Measurements from ENCODE around the gene HMCN1. TPM values are rescaled to one million over a fixed set of nuclear protein-coding genes. Genes with fewer than 3 reads are reported as not detected.
"Not testable (repeated sequence)": the region's sequence is repeated elsewhere in the genome, so short reads cannot be mapped to it uniquely, and the experiment has no call there.

The HMCN1 gene
- total RNA-seq, 2 experiments from 2014 or later = 0.07 to 0.21 TPM

GRCh38 chr1:186202271-186202764, 468.1 kb downstream of the HMCN1 start:
- no peaks in the 10 kb centered on the region for H3K9me3 Mint-ChIP-seq
- peaks cover 12% of the 10 kb centered on the region for H3K4me1 Mint-ChIP-seq
- ChIA-PET POLR2A (no interaction called here), CTCF (no interaction called here)
- no peak for DNase-seq
- H3K27ac Mint-ChIP-seq = no peak overlapping the region
- no peak overlapping the region for H3K4me3 Mint-ChIP-seq
- H3K36me3 Mint-ChIP-seq (ENCODE audit: low read depth) = no peaks in the 10 kb centered on the region
- H3K27me3 Mint-ChIP-seq = peaks cover 61% of the 10 kb centered on the region

DNA sequence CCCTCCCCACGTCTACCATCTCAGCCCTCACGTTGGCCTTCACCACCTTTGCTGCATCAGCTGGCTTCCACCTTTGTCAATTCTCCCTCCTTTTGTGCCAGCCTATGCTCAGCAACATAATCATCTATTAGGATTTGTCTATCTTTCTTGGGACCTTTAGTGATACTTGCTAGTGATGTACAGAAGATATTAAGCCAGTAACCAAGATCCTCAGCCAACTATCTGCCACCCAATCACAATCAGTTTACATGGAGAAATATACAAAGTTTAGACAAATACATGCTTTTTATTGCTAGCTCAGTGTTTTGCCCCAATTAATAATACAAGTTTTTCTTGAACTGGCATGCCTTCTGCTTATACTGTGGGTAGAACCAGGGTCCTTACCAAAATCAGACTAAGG, 468.6 kb downstream of the HMCN1 start:
- peaks cover 12% of the 10 kb centered on the region for H3K4me1 Mint-ChIP-seq
- DNase-seq = no peak
- peaks cover 64% of the 10 kb centered on the region for H3K27me3 Mint-ChIP-seq
- no peak overlapping the region for H3K27ac Mint-ChIP-seq
- no peak overlapping the region for H3K4me3 Mint-ChIP-seq
- no peaks in the 10 kb centered on the region for H3K36me3 Mint-ChIP-seq (ENCODE audit: low read depth)
- POLR2A ChIA-PET = no interaction called here
- CTCF ChIA-PET = no interaction called here
- H3K9me3 Mint-ChIP-seq = no peaks in the 10 kb centered on the region

DNA sequence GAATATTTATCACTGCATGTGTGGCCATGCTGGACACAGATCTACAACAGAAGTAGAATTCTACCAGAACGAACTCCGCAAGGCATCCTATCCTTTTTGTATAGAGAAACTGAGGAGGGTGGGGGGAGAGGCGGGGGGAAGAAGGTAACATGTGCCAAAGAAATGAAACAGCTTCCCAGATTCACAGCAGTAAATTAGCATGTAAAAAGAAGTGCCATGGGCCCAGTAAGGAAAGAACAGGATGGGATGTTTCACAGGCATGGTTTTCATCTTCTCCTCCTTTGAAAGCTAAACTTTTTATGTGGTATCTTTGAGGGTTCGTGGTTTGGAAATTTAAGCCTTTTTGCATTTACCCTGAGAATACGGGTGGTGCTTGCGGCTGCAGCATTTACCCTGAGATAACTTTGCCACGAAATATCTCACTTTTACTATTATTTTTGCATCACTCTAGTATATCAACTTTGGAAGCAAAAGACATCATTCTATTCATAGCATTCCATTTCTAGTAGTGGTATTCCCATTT, 471.9 kb downstream of the HMCN1 start:
- ChIA-PET POLR2A (no interaction called here), CTCF (no interaction called here)
- H3K27ac Mint-ChIP-seq = no peak overlapping the region
- peaks cover 12% of the 10 kb centered on the region for H3K4me1 Mint-ChIP-seq
- H3K9me3 Mint-ChIP-seq = no peaks in the 10 kb centered on the region
- H3K36me3 Mint-ChIP-seq (ENCODE audit: low read depth) = no peaks in the 10 kb centered on the region
- DNase-seq = no peak
- no peak overlapping the region for H3K4me3 Mint-ChIP-seq
- peaks cover 82% of the 10 kb centered on the region for H3K27me3 Mint-ChIP-seq

DNA sequence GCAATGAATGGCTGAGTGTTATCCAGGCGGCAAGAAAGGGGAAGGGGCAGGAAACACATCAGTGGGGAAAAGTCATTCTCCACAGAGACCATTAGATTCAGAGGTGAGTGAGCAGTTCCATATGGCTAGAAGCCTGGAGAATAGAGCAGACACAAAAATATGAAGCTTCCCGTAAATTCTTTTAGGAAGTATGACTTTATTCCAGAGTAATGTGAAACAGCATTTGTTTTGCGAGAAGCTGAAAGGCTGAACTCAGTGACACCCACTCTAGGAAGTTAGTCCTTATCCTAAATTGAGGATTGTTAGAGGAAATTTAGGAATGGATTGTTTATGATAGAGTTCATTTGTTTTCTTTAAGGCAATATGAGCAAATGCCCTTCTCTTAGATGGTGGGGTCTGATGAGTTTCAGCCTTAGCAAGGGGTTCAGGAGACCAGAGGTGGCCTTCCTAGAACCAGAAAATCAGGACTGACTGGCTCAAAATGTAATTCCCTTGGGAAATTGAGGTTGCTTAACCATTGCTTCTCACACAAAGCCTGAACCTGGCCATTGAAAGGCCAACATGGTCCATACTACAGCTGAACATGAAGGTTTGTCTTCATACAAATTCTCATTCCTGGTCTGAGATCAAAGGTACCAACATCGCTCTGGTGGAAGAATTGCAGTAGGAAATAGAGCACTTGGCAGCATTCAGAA, 473.3 kb downstream of the HMCN1 start:
- Mint-ChIP-seq H3K27me3 (peaks cover 74% of the 10 kb centered on the region), H3K36me3 (ENCODE audit: low read depth) (no peaks in the 10 kb centered on the region), H3K9me3 (no peaks in the 10 kb centered on the region), H3K27ac (no peak overlapping the region), H3K4me3 (no peak overlapping the region), H3K4me1 (peaks cover 12% of the 10 kb centered on the region)
- CTCF ChIA-PET = no interaction called here
- POLR2A ChIA-PET = interaction anchor here (0.6 kb wide), 1 partner anchor 13 kb away, joined by 4 read pairs; no protein-coding TSS in a partner anchor
- no peak for DNase-seq

GRCh38 chr1:186208405-186209129, 474.4 kb downstream of the HMCN1 start:
- no peaks in the 10 kb centered on the region for H3K9me3 Mint-ChIP-seq
- no peaks in the 10 kb centered on the region for H3K36me3 Mint-ChIP-seq (ENCODE audit: low read depth)
- ChIA-PET CTCF (interaction anchor here (1.0 kb wide), 1 partner anchor 35 kb away, joined by 3 read pairs; no protein-coding TSS in a partner anchor), POLR2A (interaction anchor here (0.6 kb wide), 1 partner anchor 14 kb away, joined by 4 read pairs; no protein-coding TSS in a partner anchor)
- H3K4me3 Mint-ChIP-seq = no peak overlapping the region
- H3K4me1 Mint-ChIP-seq = peaks cover 12% of the 10 kb centered on the region
- no peak for DNase-seq
- no peak overlapping the region for H3K27ac Mint-ChIP-seq
- H3K27me3 Mint-ChIP-seq = peaks cover 67% of the 10 kb centered on the region

DNA sequence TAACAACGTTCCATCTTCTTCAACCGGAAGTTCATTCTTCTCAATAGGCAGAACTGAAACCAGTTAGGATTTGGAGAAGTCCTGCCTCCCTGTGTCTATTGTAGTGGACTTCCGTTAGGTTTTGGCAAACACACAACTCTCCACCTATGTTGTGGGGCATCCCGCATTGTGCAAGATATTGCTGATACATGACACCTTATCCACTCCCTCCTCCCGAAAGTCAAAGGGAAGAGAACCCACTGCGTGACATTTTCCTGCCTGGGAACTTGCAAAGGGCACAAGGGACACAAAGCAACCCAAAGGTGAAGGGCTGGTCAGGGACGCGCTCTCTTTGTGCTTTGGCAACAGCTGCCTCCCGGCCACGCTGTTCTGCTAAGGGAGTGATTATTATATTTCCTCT, 476.1 kb downstream of the HMCN1 start:
- Mint-ChIP-seq H3K9me3 (no peaks in the 10 kb centered on the region), H3K4me1 (peaks cover 11% of the 10 kb centered on the region), H3K27me3 (peaks cover 60% of the 10 kb centered on the region), H3K36me3 (ENCODE audit: low read depth) (no peaks in the 10 kb centered on the region), H3K4me3 (no peak overlapping the region), H3K27ac (no peak overlapping the region)
- DNase-seq = no peak
- CTCF ChIA-PET = no interaction called here
- POLR2A ChIA-PET = no interaction called here

GRCh38 chr1:186211583-186211982, 477.4 kb downstream of the HMCN1 start:
- POLR2A ChIA-PET; CTCF ChIA-PET; H3K36me3 Mint-ChIP-seq (ENCODE audit: low read depth); H3K9me3 Mint-ChIP-seq; H3K4me3 Mint-ChIP-seq; H3K27ac Mint-ChIP-seq; H3K4me1 Mint-ChIP-seq; DNase-seq: not testable (repeated sequence)
- H3K27me3 Mint-ChIP-seq = peaks cover 47% of the 10 kb centered on the region

DNA sequence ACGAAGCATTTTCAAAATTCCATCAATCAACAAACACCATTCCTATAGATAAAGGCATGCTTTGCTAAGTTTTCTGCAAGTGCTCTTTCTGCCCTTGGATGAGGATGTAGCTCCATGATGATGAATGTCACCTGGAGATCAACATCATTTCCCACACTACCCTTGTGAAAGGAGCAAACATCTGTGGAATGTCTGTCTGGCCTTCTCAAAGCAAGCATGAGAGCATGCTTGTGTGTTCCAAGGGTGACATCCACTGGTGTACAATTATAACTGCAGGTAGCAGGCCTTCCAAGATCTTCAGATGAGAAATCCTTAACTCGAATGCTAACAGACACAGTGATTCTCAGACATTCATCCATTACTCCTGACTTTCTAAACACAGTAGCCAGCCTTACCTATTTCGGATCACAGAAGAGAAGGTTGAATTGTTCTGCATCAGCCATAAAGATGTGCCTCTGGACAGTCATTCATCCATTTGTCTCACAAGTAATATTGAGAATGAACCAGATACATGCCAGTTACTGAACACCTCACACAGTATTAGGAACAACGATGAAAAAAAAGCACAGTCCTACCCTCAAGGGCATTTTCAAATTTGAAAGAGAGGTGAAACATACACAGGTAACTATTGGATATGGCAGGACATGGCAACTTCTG, 478.5 kb downstream of the HMCN1 start:
- no peak overlapping the region for H3K27ac Mint-ChIP-seq
- no peaks in the 10 kb centered on the region for H3K4me1 Mint-ChIP-seq
- H3K4me3 Mint-ChIP-seq = no peak overlapping the region
- H3K36me3 Mint-ChIP-seq (ENCODE audit: low read depth) = no peaks in the 10 kb centered on the region
- H3K9me3 Mint-ChIP-seq = no peaks in the 10 kb centered on the region
- CTCF ChIA-PET = no interaction called here
- H3K27me3 Mint-ChIP-seq = peaks cover 36% of the 10 kb centered on the region
- DNase-seq = peak; percentile 47
- POLR2A ChIA-PET = no interaction called here

DNA sequence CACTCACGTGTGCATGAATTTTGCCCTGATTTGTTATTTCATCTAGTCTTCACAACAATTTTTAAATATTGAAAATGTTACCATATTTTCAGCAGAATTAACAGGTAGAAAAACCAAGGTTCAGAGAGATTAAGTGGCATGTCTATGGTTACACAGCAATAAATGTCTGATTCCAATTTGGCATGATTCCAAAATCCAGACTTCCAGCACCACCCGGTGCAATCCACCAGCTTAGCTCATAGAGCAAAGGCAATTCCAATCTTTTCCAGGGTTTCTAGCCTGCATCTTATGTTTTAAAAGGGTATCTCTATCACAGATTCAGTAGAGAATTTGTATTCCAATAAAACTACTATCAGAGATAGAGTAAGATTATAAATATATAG, 479.0 kb downstream of the HMCN1 start:
- Mint-ChIP-seq H3K9me3 (no peaks in the 10 kb centered on the region), H3K27ac (no peak overlapping the region), H3K4me3 (no peak overlapping the region), H3K36me3 (ENCODE audit: low read depth) (no peaks in the 10 kb centered on the region), H3K4me1 (no peaks in the 10 kb centered on the region), H3K27me3 (peaks cover 30% of the 10 kb centered on the region)
- CTCF ChIA-PET = no interaction called here
- no peak for DNase-seq
- POLR2A ChIA-PET = no interaction called here

GRCh38 chr1:186214791-186215190, 480.6 kb downstream of the HMCN1 start:
- Mint-ChIP-seq H3K9me3 (no peaks in the 10 kb centered on the region), H3K4me3 (no peak overlapping the region), H3K4me1 (no peaks in the 10 kb centered on the region), H3K27ac (no peak overlapping the region), H3K27me3 (peaks cover 23% of the 10 kb centered on the region), H3K36me3 (ENCODE audit: low read depth) (no peaks in the 10 kb centered on the region)
- ChIA-PET POLR2A (no interaction called here), CTCF (no interaction called here)
- DNase-seq = no peak

DNA sequence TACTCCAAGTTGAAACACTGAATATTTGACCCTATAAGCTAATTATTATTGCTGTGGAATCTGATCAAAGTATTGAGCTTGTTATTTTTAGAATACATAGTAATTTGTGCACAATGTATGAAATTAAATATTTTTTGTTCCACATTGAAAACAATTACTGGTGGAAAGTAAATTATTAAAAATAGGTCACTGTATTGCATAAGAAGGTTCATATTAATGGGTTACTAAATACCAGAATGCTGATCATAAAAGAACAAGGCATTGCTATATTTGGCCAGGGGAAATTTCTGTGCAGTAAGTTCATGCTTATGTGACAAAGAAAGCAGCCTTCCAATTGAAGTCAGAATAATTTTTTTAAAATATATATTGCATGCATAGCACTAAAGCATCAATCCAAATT, 481.4 kb downstream of the HMCN1 start:
- CTCF ChIA-PET = no interaction called here
- H3K27me3 Mint-ChIP-seq = peaks cover 22% of the 10 kb centered on the region

DNA sequence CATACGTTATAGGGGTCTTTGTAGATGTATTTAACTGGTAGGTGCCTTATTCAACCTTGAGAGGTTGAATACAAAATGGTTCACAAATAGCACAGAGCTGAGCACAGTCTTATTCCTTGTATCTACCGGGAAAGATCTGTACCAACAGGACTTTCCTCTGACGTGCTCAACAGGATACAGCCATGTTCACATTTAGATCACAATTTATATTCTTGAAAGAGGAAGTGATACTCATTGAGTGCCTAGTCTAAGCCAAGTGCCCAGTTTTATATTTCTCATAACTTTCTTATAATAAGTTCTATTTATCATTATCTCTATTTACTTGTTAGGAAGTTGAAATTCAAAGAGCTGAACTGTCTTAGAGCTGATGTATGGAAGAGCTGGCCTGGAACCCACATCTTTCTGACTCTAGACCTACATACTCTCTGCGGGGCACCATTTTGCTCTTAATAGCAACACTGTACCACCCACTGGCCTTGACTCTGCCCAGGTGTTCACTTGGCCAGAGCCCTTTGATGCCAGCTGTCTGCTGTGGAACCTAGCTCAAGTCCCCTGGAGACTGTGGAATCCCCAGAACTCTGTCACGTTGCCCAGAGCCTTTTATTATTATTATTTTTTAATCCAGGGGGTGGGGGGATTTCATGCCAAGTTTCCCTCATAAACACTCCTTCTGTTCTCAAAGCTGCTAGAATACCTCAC, 484.6 kb downstream of the HMCN1 start:
- Mint-ChIP-seq H3K36me3 (ENCODE audit: low read depth) (no peaks in the 10 kb centered on the region), H3K27me3 (peaks cover 18% of the 10 kb centered on the region), H3K27ac (no peak overlapping the region), H3K9me3 (no peaks in the 10 kb centered on the region), H3K4me1 (no peaks in the 10 kb centered on the region), H3K4me3 (no peak overlapping the region)
- POLR2A ChIA-PET = no interaction called here
- DNase-seq = no peak
- CTCF ChIA-PET = no interaction called here

More for the DNA sequence above, 481.4 kb downstream of the HMCN1 start:
- Mint-ChIP-seq H3K4me1 (no peaks in the 10 kb centered on the region), H3K9me3 (no peaks in the 10 kb centered on the region), H3K4me3 (no peak overlapping the region), H3K27ac (no peak overlapping the region), H3K36me3 (ENCODE audit: low read depth) (no peaks in the 10 kb centered on the region)
- no peak for DNase-seq
- POLR2A ChIA-PET = no interaction called here

DNA sequence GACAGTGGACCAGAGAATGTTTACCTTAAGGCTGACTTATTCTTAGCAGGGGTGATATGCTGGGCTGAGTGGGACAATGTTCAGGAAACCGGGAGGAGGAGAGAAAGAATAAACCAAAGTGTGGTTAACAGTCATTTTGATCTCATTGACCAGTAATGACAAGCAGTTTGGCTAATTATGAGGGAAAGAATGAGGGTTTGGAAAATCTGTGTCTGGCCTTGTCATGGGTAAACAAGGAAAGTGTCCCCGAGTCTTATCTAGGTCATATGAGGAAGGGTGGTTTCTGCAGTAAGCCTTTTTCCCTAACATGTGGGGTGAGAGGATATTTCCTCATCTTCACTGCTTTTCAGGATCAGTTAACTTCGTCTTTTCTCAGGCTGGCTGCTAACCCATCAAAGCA, 485.9 kb downstream of the HMCN1 start:
- Mint-ChIP-seq H3K4me3 (no peak overlapping the region), H3K27me3 (peaks cover 10% of the 10 kb centered on the region), H3K27ac (no peak overlapping the region), H3K9me3 (no peaks in the 10 kb centered on the region), H3K36me3 (ENCODE audit: low read depth) (no peaks in the 10 kb centered on the region), H3K4me1 (no peaks in the 10 kb centered on the region)
- CTCF ChIA-PET = no interaction called here
- POLR2A ChIA-PET = no interaction called here
- DNase-seq = no peak

All from activated CD4-positive, alpha-beta T cell treated with anti-CD3 and anti-CD28 coated beads, Interleukin-2, amount 10 ng/mL, durations not matched to agents 7 days and 5 days (primary cell).